A549 (cell line): ENCODE data around the gene SEPTIN2. TPM values are rescaled to one million over a fixed set of nuclear protein-coding genes. Genes with fewer than 3 reads are reported as not detected.
A peak's percentile ranks its signal among the peaks of the same experiment; 100 is the strongest.

ENCODE experiments used
- CEBPB ChIP-seq, 2 experiments: fragments of >200 bp in 1 of 2; sonication (Bioruptor Twin) in 1 of 2; formaldehyde crosslinking in 1 of 2; IDR thresholded peaks; 2 replicates each; pipeline ENCODE4 v1.6.1; 2012 to 2016
- CHD2 ChIP-seq: fragments of 150-350 bp; IDR thresholded peaks from 2 replicates; pipeline ENCODE4 v1.6.1; 2014; ENCODE audit warnings: low read length; ENCODE audit not compliant: partially characterized antibody
- EHMT2 ChIP-seq: fragments of 200-600 bp; sonication (generic); IDR thresholded peaks from 2 replicates; pipeline ENCODE4 v1.6.1; 2016; ENCODE audit warnings: antibody characterized with exemption, low read depth, mild to moderate bottlenecking, moderate library complexity
- FOSL2 ChIP-seq, 2 experiments: fragments of 450-650 bp in 1 of 2; fragments of >200 bp in 1 of 2; sonication (Bioruptor Twin) in 1 of 2; formaldehyde crosslinking; IDR thresholded peaks; 2 replicates each; pipeline versions ENCODE4 v1.5.0 to v1.6.1; 2016 to 2020; ENCODE audit warnings: mild to moderate bottlenecking in 1 of 2, moderate library complexity in 1 of 2
- FOXS1 ChIP-seq: fragments of 250-450 bp; sonication (Bioruptor Pico); IDR thresholded peaks from 2 replicates; pipeline ENCODE4 v1.5.0; 2020; ENCODE audit warnings: mild to moderate bottlenecking, moderate library complexity
- HOXA7 ChIP-seq: fragments of 250-450 bp; sonication (Bioruptor Pico); IDR thresholded peaks from 2 replicates; pipeline ENCODE4 v1.5.0; 2020; ENCODE audit warnings: mild to moderate bottlenecking, moderate library complexity
- KDM1A ChIP-seq: fragments of 200-600 bp; sonication (generic); IDR thresholded peaks from 2 replicates; pipeline ENCODE4 v1.6.1; 2016; ENCODE audit warnings: low read depth, mild to moderate bottlenecking
- KDM5A ChIP-seq: fragments of 200-600 bp; sonication (generic); IDR thresholded peaks from 2 replicates; pipeline ENCODE4 v1.6.1; 2016; ENCODE audit warnings: antibody characterized with exemption, mild to moderate bottlenecking
- MAFK ChIP-seq: fragments of 450-650 bp; IDR thresholded peaks from 2 replicates; pipeline ENCODE4 v1.6.1; 2014; ENCODE audit not compliant: partially characterized antibody
- MAZ ChIP-seq: fragments of 150-350 bp; IDR thresholded peaks from 2 replicates; pipeline ENCODE4 v1.6.1; 2014; ENCODE audit warnings: antibody characterized with exemption, low read depth, low read length, borderline replicate concordance
- MYC ChIP-seq: IDR thresholded peaks from 2 replicates; pipeline ENCODE4 v1.6.1; 2012; ENCODE audit warnings: mild to moderate bottlenecking, inconsistent platforms, low read length, improper control_type of control experiment, borderline replicate concordance
- NFE2L2 ChIP-seq: fragments of 150-350 bp; conservative IDR thresholded peaks from 2 replicates; pipeline ENCODE4 v1.6.1; 2014; ENCODE audit warnings: low read length
- NPAS2 ChIP-seq: fragments of 250-450 bp; sonication (Bioruptor Pico); IDR thresholded peaks from 2 replicates; pipeline ENCODE4 v1.8.0; 2022; ENCODE audit warnings: mild to moderate bottlenecking, moderate library complexity, borderline replicate concordance
- PBX3 ChIP-seq: IDR thresholded peaks from 2 replicates; pipeline ENCODE4 v1.6.1; 2012
- POLR2A ChIP-seq: IDR thresholded peaks from 2 replicates; pipeline ENCODE4 v1.6.1; 2012; ENCODE audit warnings: mild to moderate bottlenecking, low read length
- RAD21 ChIP-seq, 2 experiments: fragments of >200 bp in 1 of 2; sonication (Bioruptor Twin) in 1 of 2; formaldehyde crosslinking in 1 of 2; IDR thresholded peaks in 1 of 2; conservative IDR thresholded peaks in 1 of 2; 2 replicates in 1 of 2; 3 replicates in 1 of 2; pipeline ENCODE4 v1.6.1; 2012 to 2018; ENCODE audit warnings: inconsistent platforms in 1 of 2
- SREBF2 ChIP-seq: fragments of 450-650 bp; IDR thresholded peaks from 2 replicates; pipeline ENCODE4 v1.6.1; 2014; ENCODE audit warnings: mild to moderate bottlenecking, moderate library complexity
- ZNF302 ChIP-seq: fragments of 250-450 bp; sonication (Bioruptor Pico); IDR thresholded peaks from 2 replicates; pipeline ENCODE4 v1.9.0; 2021; ENCODE audit warnings: inconsistent platforms, mild to moderate bottlenecking, moderate library complexity
- polyA plus RNA-seq, 4 experiments: library from polyadenylated mRNA; depleted of rRNA in 3 of 4; stranded (reverse); fragments of >200 nt; fragmentation: RNase III in 1 of 4; extraction: RNeasy Plus Mini Kit Qiagen cat#74134 plus additional on column Dnase treatment in 1 of 4; gene quantifications; 2 replicates in 3 of 4; 3 replicates in 1 of 4; pipeline ENCODE4 v1.2.3, GENCODE V29; 2011 to 2017
- TF ChIP-seq, protein P1 (sequence below): fragments of 450-650 bp; IDR thresholded peaks from 2 replicates; pipeline ENCODE4 v1.6.1; 2014; ENCODE audit warnings: antibody characterized with exemption
- TF ChIP-seq, protein P2 (sequence below): fragments of 250-450 bp; sonication (Bioruptor Pico); IDR thresholded peaks from 2 replicates; pipeline ENCODE4 v1.5.0; 2020; ENCODE audit warnings: low read depth, mild to moderate bottlenecking, moderate library complexity
- TF ChIP-seq, protein P3 (sequence below): fragments of >200 bp; sonication (Bioruptor Twin); formaldehyde crosslinking; IDR thresholded peaks from 3 replicates; pipeline ENCODE4 v1.5.1; 2016
- TF ChIP-seq, protein P4 (sequence below): fragments of 200-600 bp; sonication (generic); IDR thresholded peaks from 2 replicates; pipeline ENCODE4 v1.6.1; 2016; ENCODE audit warnings: antibody characterized with exemption, mild to moderate bottlenecking, moderate library complexity

SEPTIN2 gene
- polyA plus RNA-seq, 2 of the 4 experiments (the other 2 are of a cell fraction) = 341 to 762 TPM

DNA sequence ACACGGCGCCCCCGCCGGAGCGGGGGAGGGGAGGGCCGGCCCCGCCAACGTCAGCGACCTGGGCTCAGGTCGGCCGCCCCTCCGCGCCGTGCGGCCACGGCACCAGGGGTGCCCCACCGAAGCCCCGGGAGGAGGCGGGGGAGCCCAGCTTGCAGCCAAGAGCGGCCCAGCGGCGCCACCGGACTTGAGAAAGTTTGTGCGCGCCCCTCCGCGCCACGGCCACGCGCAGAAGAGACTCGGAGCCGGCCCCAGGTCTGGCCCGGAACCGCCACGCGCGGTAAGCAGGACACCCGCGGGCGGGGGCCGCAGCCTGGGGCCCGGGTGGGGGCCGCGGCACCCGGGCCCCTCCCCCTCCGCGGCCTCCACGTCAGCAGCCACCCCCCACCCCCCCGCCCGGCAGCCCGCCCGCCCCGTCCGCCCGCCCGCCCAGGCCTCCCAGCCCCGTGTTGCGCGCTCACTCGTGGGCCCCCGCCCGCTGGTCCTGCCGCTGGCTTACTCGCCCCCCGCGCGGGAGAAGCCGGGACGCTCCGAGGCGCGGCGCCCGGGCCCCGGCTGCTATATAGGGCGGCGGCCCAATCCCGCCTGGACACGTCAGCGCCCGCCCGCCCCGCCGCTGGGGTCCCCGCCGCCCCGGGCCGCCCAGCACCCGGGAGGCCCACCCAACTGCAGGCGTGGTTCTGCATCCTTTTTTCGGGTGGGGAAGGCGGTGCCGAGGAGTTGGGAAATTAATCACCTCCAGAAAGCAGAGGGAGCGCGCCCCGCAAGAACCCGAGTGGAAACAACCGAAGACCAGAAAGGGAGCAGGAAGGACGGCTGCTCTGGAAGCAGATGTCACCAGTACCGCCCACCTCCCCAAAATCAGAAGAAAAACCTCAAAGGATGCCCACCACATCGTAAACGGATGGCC lies 43.2 kb upstream of the SEPTIN2 start (continued):
- TF ChIP-seq KDM1A = no peak
- TF ChIP-seq NFE2L2 = no peak
- TF ChIP-seq, protein P1, sequence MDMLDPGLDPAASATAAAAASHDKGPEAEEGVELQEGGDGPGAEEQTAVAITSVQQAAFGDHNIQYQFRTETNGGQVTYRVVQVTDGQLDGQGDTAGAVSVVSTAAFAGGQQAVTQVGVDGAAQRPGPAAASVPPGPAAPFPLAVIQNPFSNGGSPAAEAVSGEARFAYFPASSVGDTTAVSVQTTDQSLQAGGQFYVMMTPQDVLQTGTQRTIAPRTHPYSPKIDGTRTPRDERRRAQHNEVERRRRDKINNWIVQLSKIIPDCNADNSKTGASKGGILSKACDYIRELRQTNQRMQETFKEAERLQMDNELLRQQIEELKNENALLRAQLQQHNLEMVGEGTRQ = no peak
- TF ChIP-seq NPAS2 = no peak
- TF ChIP-seq CHD2 = no peak
- TF ChIP-seq HOXA7 (CRISPR knock-in tag) = no peak
- TF ChIP-seq POLR2A = peak; percentile 34; the same call in 1 of the 2 replicates
- no peak for TF ChIP-seq MAZ
- TF ChIP-seq MYC = no peak
- TF ChIP-seq FOSL2 (IDR thresholded peaks at IDR 0.05) = no peak
- TF ChIP-seq FOSL2 (CRISPR knock-in tag; IDR thresholded peaks at IDR 0.05) = no peak
- TF ChIP-seq, protein P2, sequence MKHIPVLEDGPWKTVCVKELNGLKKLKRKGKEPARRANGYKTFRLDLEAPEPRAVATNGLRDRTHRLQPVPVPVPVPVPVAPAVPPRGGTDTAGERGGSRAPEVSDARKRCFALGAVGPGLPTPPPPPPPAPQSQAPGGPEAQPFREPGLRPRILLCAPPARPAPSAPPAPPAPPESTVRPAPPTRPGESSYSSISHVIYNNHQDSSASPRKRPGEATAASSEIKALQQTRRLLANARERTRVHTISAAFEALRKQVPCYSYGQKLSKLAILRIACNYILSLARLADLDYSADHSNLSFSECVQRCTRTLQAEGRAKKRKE (CRISPR knock-in tag) = no peak
- TF ChIP-seq FOXS1 (CRISPR knock-in tag) = no peak
- TF ChIP-seq SREBF2 = no peak
- TF ChIP-seq ZNF302 (CRISPR knock-in tag) = no peak
- TF ChIP-seq, protein P3, sequence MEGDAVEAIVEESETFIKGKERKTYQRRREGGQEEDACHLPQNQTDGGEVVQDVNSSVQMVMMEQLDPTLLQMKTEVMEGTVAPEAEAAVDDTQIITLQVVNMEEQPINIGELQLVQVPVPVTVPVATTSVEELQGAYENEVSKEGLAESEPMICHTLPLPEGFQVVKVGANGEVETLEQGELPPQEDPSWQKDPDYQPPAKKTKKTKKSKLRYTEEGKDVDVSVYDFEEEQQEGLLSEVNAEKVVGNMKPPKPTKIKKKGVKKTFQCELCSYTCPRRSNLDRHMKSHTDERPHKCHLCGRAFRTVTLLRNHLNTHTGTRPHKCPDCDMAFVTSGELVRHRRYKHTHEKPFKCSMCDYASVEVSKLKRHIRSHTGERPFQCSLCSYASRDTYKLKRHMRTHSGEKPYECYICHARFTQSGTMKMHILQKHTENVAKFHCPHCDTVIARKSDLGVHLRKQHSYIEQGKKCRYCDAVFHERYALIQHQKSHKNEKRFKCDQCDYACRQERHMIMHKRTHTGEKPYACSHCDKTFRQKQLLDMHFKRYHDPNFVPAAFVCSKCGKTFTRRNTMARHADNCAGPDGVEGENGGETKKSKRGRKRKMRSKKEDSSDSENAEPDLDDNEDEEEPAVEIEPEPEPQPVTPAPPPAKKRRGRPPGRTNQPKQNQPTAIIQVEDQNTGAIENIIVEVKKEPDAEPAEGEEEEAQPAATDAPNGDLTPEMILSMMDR = no peak
- no peak for TF ChIP-seq RAD21 (conservative IDR thresholded peaks at IDR 0.05 in 1 of 2, IDR thresholded peaks at IDR 0.05 in 1 of 2)
- TF ChIP-seq, protein P4, sequence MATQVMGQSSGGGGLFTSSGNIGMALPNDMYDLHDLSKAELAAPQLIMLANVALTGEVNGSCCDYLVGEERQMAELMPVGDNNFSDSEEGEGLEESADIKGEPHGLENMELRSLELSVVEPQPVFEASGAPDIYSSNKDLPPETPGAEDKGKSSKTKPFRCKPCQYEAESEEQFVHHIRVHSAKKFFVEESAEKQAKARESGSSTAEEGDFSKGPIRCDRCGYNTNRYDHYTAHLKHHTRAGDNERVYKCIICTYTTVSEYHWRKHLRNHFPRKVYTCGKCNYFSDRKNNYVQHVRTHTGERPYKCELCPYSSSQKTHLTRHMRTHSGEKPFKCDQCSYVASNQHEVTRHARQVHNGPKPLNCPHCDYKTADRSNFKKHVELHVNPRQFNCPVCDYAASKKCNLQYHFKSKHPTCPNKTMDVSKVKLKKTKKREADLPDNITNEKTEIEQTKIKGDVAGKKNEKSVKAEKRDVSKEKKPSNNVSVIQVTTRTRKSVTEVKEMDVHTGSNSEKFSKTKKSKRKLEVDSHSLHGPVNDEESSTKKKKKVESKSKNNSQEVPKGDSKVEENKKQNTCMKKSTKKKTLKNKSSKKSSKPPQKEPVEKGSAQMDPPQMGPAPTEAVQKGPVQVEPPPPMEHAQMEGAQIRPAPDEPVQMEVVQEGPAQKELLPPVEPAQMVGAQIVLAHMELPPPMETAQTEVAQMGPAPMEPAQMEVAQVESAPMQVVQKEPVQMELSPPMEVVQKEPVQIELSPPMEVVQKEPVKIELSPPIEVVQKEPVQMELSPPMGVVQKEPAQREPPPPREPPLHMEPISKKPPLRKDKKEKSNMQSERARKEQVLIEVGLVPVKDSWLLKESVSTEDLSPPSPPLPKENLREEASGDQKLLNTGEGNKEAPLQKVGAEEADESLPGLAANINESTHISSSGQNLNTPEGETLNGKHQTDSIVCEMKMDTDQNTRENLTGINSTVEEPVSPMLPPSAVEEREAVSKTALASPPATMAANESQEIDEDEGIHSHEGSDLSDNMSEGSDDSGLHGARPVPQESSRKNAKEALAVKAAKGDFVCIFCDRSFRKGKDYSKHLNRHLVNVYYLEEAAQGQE = no peak
- no peak for TF ChIP-seq KDM5A
- no peak for TF ChIP-seq CEBPB (IDR thresholded peaks at IDR 0.05)
- TF ChIP-seq EHMT2 = no peak
- TF ChIP-seq MAFK = no peak
- no peak; the same call in 1 of the 2 replicates for TF ChIP-seq PBX3
